ENCODE data around the gene CCDC106.

CCDC106 gene

DNA sequence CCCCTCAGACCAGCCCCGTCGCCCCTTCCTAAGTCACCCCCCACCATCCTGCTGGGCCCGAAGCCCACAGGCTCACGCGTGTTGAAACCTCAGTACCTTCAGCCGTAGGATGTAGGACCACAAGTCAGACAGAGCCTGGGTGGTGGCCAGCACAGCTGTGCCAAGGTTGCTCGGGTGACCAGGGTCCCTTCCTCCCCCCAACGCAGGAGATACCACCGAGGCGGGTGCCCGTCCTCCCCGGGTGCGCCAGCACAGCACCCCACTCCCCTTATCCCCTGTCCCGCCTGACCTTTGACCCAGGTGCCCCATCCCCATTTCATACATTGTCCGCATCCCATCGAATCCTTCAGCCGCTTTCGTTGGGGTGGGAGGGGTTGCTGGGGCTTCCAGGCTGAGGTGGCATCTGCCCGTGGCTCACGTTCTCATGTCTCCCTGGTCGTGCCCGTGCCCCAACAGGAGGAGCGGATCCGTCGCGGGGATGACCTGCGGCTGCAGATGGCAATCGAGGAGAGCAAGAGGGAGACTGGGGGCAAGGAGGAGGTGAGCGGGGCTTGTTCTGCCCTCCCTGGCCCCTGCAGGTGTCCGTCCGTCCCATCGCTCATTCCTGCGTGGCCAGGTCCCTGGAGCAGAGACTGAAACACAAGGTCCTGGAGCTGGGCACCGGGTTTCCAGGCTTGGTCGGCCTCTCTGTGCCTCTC, 41.5 kb downstream of the CCDC106 start:
- DNase-seq: no peak
- Histone ChIP-seq H3K9me3 (replicated peaks; ENCODE audit: insufficient read depth, low read length) (no peaks in the 10 kb centered on the region), H3K4me3 (ENCODE audit: low read length) (no peak overlapping the region), H4K20me1 (ENCODE audit: insufficient read depth, low read length) (no peaks in the 10 kb centered on the region), H3K36me3 (replicated peaks; ENCODE audit: insufficient read depth, low read length) (no peaks in the 10 kb centered on the region), H3K4me1 (ENCODE audit: low read length) (no peaks in the 10 kb centered on the region), H3K9me2 (replicated peaks; ENCODE audit: insufficient read depth, low read length) (no peaks in the 10 kb centered on the region), H3K9ac (ENCODE audit: low read length) (no peak overlapping the region), H3K4me2 (ENCODE audit: low read depth, low read length) (no peak overlapping the region), H2AFZ (ENCODE audit: low read length) (no peak overlapping the region), H3K27ac (ENCODE audit: low read length) (no peak overlapping the region), H3K79me2 (ENCODE audit: low read length) (peaks cover 41% of the 10 kb centered on the region), H3K27me3 (replicated peaks; ENCODE audit: insufficient read depth, low read length) (no peaks in the 10 kb centered on the region), H3F3A (ENCODE audit: insufficient read depth, low read length) (no peaks in the 10 kb centered on the region)
- TF ChIP-seq EZH2 (optimal IDR thresholded peaks at IDR 0.05; ENCODE audit: low read depth, low read length): no peak
- TF ChIP-seq, protein P1, sequence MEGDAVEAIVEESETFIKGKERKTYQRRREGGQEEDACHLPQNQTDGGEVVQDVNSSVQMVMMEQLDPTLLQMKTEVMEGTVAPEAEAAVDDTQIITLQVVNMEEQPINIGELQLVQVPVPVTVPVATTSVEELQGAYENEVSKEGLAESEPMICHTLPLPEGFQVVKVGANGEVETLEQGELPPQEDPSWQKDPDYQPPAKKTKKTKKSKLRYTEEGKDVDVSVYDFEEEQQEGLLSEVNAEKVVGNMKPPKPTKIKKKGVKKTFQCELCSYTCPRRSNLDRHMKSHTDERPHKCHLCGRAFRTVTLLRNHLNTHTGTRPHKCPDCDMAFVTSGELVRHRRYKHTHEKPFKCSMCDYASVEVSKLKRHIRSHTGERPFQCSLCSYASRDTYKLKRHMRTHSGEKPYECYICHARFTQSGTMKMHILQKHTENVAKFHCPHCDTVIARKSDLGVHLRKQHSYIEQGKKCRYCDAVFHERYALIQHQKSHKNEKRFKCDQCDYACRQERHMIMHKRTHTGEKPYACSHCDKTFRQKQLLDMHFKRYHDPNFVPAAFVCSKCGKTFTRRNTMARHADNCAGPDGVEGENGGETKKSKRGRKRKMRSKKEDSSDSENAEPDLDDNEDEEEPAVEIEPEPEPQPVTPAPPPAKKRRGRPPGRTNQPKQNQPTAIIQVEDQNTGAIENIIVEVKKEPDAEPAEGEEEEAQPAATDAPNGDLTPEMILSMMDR (IDR thresholded peaks at IDR 0.05; ENCODE audit: low read length): no peak
- no peak for TF ChIP-seq EZH2phosphoT487 (IDR thresholded peaks at IDR 0.05; ENCODE audit: low read length)

DNA sequence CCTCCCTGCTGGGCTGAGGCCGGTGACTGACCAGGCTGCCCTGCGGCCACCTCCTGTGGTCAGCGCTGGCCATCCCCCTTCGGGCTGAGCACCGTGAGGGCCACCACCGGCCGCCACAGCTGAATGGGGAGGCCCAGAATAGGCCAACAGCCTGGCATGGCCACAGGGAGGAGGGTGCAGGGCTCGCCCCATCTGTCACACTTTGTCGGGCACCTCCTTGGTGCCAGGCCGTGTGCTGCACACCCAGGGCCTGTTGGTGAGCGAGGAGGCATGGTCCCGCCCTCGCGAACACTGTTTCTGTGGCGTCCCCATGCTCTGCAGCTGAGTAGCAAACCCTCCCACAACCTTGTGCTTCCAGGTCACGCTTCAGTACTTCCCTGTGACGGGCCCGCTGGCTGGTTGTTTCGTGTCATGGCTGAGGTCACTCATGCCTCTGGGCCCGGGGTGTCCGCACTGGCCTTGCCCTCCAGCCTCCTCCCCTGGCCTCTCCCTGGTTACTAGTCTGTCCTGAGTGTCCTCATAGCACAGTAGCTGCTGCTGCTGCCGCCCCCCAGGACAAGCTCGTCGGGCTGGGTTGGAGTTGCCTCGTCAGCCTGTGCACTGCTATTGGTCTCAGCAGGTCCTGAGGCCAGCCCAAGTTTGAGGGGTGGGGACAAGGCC, 42.2 kb downstream of the CCDC106 start:
- Histone ChIP-seq H4K20me1 (ENCODE audit: insufficient read depth, low read length) (no peaks in the 10 kb centered on the region), H3K9me2 (replicated peaks; ENCODE audit: insufficient read depth, low read length) (no peaks in the 10 kb centered on the region), H3K36me3 (replicated peaks; ENCODE audit: insufficient read depth, low read length) (no peaks in the 10 kb centered on the region), H3K4me3 (ENCODE audit: low read length) (no peak overlapping the region), H3K9me3 (replicated peaks; ENCODE audit: insufficient read depth, low read length) (no peaks in the 10 kb centered on the region), H3F3A (ENCODE audit: insufficient read depth, low read length) (no peaks in the 10 kb centered on the region), H2AFZ (ENCODE audit: low read length) (no peak overlapping the region), H3K27ac (ENCODE audit: low read length) (no peak overlapping the region), H3K9ac (ENCODE audit: low read length) (no peak overlapping the region), H3K4me2 (ENCODE audit: low read depth, low read length) (no peak overlapping the region), H3K4me1 (ENCODE audit: low read length) (no peaks in the 10 kb centered on the region), H3K27me3 (replicated peaks; ENCODE audit: insufficient read depth, low read length) (no peaks in the 10 kb centered on the region), H3K79me2 (ENCODE audit: low read length) (peaks cover 34% of the 10 kb centered on the region)
- TF ChIP-seq, protein P1 (IDR thresholded peaks at IDR 0.05; ENCODE audit: low read length): no peak
- TF ChIP-seq EZH2phosphoT487 (IDR thresholded peaks at IDR 0.05; ENCODE audit: low read length) (no peak), EZH2 (optimal IDR thresholded peaks at IDR 0.05; ENCODE audit: low read depth, low read length) (no peak)
- no peak for DNase-seq

DNA sequence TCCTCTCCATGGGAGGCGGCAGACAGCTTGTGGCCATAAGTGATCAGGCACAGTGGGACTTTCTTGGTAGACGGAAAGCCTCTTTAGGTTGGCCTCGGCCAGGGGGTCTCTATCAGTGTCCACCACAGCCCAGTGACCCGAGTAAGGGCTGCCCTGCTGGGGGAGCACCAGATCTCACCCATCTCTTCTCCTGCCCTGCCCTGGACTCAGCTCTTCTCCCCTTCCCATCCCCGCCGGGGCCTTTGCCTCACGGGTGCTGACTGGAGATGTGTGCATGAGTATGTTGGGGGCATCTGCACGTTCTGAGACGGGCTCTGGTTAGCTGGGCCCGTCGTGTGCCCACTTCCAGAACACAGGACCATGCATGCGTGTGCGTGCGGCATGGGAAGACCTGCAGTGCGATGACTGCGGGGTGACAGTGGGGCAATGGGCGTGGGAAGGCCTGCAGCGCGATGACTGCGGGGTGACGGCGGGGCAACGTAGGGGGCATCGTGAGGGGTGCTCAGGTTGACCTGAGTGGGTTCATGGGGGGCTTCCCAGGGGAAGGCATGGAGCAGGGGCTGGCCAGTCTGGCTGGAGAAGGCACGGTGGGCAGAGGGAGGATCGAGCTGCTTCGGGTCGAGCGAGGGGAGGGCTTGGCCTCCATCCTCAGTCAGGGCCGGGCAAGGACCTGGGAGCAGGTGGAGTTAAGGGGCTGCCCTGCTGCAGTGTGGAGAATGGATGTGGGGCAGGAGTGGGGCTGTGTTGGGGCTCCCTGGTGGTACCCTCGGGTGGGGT, 42.9 kb downstream of the CCDC106 start:
- no peaks in the 10 kb centered on the region for H3K9me3 ChIP-seq (replicated peaks; ENCODE audit: insufficient read depth, low read length)
- no peaks in the 10 kb centered on the region for H3K27me3 ChIP-seq (replicated peaks; ENCODE audit: insufficient read depth, low read length)
- no peaks in the 10 kb centered on the region for H4K20me1 ChIP-seq (ENCODE audit: insufficient read depth, low read length)
- H3K36me3 ChIP-seq (replicated peaks; ENCODE audit: insufficient read depth, low read length): no peaks in the 10 kb centered on the region
- no peak overlapping the region for H3K4me2 ChIP-seq (ENCODE audit: low read depth, low read length)
- peaks cover 27% of the 10 kb centered on the region for H3K79me2 ChIP-seq (ENCODE audit: low read length)
- H3K27ac ChIP-seq (ENCODE audit: low read length): no peak overlapping the region
- TF ChIP-seq, protein P1 (IDR thresholded peaks at IDR 0.05; ENCODE audit: low read length): no peak
- TF ChIP-seq EZH2 (optimal IDR thresholded peaks at IDR 0.05; ENCODE audit: low read depth, low read length): no peak
- TF ChIP-seq EZH2phosphoT487 (IDR thresholded peaks at IDR 0.05; ENCODE audit: low read length): no peak
- no peak overlapping the region for H3K9ac ChIP-seq (ENCODE audit: low read length)
- no peak for DNase-seq
- no peaks in the 10 kb centered on the region for H3F3A ChIP-seq (ENCODE audit: insufficient read depth, low read length)
- H3K4me3 ChIP-seq (ENCODE audit: low read length): no peak overlapping the region
- H2AFZ ChIP-seq (ENCODE audit: low read length): no peak overlapping the region
- no peaks in the 10 kb centered on the region for H3K9me2 ChIP-seq (replicated peaks; ENCODE audit: insufficient read depth, low read length)
- H3K4me1 ChIP-seq (ENCODE audit: low read length): no peaks in the 10 kb centered on the region

All from MM.1S (cell line).